ENCODE measurements around the gene DCC.

DNA sequence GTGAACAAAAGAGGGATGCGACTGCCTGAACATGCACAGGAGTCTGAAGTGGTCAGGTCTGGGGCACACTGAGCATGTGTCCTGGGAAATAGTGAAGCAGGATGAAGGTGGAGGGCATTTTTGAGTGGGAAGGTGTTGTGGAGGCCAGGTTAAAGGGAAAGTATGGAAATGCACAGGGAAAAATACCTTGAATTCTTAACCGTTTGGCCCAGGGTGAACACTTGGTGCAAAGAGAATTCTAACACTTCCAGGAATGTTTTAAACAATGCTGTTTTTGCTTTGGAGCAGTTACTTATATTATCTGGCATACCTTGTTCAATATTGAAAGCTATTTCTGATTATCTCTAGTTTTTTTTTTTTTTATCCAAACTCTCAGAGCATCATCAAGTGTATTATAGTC lies 623.5 kb downstream of the DCC start:
- TF ChIP-seq, protein P1, sequence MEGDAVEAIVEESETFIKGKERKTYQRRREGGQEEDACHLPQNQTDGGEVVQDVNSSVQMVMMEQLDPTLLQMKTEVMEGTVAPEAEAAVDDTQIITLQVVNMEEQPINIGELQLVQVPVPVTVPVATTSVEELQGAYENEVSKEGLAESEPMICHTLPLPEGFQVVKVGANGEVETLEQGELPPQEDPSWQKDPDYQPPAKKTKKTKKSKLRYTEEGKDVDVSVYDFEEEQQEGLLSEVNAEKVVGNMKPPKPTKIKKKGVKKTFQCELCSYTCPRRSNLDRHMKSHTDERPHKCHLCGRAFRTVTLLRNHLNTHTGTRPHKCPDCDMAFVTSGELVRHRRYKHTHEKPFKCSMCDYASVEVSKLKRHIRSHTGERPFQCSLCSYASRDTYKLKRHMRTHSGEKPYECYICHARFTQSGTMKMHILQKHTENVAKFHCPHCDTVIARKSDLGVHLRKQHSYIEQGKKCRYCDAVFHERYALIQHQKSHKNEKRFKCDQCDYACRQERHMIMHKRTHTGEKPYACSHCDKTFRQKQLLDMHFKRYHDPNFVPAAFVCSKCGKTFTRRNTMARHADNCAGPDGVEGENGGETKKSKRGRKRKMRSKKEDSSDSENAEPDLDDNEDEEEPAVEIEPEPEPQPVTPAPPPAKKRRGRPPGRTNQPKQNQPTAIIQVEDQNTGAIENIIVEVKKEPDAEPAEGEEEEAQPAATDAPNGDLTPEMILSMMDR (conservative IDR thresholded peaks at IDR 0.05) = no peak
- TF ChIP-seq EZH2 (IDR thresholded peaks at IDR 0.05; ENCODE audit: low read depth) = no peak

Data from PC-9 (cell line).